Measurements from ENCODE around the gene WDR70.

The WDR70 gene

DNA sequence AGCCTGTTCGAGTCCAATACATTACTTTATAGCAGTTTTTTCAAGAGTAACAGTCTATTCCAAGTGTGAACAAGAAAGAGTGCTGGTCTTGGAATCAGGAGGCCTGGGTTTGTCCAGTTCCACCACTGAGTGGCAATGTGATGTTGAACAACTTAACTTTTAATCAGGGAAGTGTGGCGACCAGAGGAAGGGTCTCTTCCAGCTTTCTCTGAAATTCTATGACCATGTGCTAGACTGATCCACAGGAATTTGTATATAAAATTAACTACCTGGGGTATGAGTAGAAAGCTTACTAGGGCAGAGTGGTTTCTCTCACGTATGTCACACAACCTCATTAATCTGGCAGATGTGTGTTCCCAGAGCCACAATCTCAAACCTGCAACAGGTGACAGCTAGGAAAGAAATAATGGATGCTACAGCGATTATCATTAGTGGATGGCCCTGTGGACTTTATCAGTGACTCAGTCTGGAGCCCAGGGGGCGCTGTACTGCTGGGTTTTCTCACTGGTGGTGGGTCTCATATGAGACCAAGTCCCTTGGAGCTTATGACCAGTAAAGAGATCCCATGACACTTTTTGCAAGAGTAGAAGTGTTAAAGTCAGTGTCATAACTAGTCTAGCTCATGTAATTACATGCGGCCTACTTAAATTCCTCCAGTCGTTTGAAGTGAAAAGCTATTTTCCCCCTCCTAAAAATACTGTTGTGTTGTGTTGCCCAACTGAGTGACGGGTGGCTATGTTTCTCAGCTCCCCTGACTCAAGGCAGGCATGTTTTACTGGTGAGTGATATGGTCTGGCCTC, 344.2 kb downstream of the WDR70 start:
- DNase-seq (ENCODE audit: low read depth) = no peak

DNA sequence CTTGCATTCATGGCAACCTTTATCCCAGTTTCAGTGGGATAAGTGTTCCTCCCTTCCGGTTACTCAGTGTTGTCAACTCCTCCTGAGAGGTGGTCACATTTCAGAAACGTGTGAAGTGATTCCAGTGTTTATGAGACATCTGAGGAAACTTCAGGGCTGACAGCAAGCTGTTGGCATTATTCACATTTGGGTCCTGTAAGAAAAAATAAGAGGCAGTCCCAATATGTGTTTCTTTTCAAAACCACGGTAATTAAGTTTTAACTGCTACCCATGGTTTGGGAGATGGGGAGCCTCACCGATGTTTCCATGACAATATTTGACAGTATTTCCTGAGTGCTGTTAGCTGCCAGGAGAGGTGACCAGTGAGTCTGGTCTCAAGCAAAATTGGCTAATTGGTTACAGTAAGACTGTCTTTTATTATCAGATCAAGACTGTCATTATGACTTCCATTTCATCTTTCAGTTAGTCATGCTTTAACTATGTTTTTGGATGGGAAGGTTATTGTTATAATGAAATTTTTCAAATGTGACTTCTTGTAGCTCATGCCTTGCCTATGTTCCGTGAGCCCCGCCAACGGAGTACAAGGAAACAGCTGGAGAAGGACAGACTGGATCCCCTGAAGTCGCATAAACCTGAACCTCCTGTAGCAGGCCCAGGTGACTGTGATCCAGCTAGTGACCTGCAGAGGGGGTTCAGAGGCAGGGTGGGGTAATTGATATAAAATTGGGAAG, 345.4 kb downstream of the WDR70 start:
- no peak for DNase-seq (ENCODE audit: low read depth)

DNA sequence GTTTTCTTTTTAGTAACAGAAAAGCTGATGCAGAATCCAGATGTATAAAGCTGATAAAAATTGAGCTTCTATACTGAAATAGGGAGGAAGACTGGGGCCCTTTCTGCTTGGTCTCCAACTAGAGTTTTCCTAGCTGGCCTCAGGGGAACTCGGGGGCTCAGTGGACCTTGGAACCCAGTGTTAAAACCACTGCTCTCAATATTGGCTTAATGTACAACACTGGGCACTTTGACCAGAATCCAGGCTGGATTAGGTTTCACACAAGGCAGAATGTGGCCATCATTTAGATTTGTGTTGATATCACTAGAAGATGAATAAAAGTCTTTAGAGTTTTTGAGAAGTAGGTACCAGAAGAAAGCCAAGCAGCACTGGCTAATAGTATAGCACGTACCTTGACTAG, 346.1 kb downstream of the WDR70 start:
- no peak for DNase-seq (ENCODE audit: low read depth)

DNA sequence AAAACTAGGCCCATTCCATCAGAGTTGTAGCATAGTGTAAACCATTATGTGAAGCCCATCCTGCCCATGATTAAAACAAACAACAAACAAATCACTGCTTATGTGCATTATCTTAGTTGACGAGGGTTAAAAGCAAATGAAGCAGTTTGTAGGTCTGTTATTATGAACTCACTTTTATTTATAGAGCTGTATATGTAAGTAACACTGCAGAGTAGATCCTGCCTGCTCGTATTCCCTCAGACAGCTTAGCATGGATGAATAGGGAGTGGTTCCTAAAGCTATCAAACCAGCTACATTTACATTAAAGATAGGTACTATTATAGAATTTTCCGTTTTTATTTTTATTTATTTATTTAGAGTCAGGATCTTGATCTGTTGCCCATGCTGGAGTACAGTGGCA, 348.1 kb downstream of the WDR70 start:
- DNase-seq (ENCODE audit: low read depth) = no peak

DNA sequence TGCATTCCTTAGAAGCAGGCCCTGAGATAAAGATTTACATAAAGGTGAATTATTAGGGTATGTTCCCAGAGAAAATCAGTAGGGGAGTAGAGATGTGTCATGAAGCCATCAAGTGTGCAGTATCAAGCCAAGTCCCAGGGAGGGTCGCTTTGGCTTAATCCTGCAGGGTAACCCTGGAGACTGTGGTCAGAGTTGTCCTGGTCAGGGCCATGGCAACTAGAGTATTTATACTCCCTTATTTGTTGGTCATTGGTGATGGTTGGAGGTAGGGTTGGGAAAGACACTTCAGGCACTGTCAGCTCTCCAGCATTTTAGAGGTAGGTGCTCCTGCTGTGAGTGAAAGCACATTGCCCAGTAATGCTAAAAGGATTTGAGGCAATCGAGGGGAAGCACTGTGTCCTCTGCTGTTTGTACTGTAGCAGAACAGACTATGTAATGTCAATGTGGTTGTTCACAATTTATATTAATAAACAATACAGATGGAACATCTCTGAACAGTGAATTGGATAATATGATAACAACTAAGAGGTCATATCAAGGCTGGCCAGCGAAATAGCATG, 351.9 kb downstream of the WDR70 start:
- DNase-seq (ENCODE audit: low read depth) = no peak

DNA sequence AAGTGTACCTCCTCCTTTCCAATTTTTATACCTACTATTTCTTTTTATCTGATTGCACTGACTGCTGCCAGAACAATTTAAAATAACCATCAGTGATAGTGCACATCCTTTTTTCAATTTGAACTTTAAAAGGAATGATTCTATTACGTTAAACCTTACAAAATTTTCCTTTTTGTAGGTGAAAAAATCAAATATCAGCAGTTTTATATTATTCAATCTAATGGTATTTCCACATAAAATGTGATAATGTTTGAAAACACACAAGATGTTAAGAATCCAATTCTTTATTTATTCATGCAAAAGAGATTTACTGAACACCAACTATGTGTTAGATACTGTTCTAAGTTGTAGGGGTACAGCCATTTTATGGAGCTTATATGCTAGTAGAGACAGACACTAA, 355.0 kb downstream of the WDR70 start:
- no peak for DNase-seq (ENCODE audit: low read depth)

DNA sequence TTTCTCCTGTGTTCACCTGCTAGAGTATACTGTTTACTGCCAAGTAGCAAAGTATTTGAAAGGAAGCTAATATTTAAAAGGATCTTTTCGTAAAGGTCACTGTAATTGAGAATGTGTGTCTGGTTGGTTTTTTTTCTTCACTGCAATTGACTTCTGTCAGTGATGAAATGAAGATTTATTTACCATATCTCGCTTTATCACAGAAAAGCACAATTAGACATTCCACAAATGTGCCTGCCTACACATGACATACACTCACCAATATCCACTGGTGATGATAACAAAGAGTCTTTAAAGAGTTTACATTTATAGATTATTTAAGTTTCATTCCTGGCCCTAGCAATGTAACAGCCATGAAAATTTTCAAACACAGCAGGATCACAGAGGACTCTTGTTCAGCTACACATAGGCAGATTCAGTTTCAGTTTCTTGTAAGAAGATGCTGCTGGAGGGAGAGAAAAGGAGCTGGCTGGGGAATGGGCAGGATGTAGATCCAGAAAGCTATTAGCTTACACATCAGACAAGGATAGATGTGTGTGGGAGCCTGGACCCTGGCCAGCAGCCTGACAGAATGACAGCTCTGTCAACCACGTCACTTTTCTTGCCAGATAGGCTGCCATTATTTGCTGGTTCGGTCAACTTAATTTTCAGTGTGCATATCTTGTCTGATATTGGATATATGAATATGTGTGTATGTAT, 356.7 kb downstream of the WDR70 start:
- DNase-seq (ENCODE audit: low read depth) = no peak

DNA sequence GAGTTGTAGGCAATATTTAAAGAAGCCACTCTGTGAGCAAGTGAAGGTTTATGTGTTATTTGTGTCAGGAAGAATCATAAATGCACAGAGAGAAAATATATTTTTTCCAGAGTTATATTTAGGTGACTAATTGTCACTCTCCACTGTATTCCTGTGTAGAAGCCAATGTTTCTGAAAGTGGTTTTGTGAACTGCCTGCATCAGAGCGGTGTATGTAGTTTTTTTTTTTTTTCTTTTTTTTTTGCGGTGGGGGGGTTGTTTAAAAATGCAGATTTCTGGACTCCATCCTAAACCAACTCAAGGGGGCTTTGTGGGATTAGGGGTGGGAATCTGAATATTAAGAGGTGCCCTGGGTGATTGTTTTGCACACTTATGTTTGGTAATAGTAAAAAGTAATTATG, 357.3 kb downstream of the WDR70 start:
- no peak for DNase-seq (ENCODE audit: low read depth)

DNA sequence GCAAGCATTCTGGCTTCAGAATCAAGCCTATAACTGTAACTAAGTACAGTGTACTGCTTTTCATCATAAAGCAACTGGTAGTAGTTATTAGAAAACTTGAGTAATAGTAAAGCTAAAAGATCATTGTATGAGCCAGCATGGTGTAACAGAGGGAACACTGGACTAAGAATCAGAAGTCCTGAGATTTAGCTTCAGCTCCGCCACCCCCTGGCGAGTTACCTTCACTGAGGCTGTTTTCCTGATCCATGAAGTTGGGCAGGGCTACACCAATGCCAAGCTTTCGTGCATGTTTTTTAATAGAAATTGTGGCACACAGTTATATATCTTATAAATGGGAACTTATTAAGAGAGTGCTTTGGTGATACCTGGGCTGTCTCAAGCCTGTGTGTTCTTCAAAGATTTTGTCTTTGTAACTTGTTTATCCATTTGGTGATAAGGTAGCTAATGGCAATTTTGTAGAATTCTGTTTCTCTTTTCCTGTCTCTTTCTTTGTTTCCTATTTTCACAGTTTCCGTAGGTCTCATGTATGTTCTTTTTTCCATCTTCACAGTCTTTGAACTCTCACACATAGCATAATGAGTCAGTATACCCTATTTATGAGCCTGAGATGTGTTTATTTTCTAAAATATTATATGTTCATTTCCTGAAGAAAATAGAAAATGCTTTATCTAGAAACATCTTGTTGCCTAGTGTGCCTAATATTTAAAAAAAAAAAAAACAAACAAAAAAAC, 358.4 kb downstream of the WDR70 start:
- no peak for DNase-seq (ENCODE audit: low read depth)

DNA sequence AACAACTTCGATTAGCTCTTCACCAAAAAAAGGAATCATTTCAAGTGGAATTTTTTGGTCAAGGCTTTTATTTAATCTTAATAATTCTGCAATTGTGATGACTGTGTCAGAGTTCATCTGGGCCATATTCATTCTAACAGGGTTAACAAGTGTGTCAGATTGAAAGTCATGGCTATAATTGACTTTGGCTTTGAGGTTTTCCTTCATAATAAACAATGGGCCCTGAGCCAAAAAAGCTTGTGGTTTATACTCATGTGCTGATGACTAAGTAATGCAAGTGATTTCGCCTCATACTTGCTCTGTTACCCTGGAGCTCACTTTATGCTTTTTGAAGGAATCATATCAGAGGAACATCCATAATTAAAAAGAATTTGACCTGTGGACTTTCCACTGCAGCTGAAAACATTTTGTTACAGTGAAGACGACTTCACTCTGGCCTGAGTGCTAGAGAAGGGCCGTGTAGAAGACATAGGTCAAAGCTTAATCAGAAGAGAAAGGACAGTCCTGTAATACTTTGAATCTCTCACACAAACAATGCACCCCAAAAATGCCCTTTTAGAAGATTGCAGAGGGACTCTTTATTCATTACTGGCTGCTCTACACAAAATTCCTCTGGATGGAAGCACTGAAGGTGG, 359.1 kb downstream of the WDR70 start:
- peak; percentile 94 for DNase-seq (ENCODE audit: low read depth)

DNA sequence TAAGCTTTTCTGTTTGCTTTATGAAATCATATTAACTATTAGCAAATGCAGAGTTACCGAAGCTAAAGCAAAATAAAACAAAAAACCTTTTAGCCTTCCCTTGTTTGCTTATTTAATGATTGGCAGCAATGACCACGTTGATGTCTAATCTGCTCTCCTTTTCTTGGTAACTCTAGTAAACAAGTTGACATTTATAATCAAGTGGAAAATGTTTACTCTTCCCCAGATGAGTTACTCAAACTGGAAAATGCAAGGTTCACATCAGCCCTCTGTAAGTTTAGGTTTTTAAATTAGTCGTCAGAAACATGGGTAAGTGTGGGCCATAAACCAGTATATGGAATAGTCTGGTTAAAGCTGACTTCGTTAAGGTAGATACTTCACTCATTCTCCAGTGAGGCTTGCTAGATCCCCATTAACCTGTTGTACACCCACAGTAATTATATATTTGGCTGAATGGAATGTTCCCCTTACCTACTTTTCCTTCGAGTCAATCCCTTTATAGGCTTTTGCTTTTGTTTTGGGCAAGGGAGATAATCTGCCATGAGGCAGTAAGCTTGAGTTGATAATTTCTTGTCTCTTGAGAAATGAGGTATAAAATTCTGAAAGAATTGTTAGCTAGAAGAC, 359.9 kb downstream of the WDR70 start:
- no peak for DNase-seq (ENCODE audit: low read depth)

DNA sequence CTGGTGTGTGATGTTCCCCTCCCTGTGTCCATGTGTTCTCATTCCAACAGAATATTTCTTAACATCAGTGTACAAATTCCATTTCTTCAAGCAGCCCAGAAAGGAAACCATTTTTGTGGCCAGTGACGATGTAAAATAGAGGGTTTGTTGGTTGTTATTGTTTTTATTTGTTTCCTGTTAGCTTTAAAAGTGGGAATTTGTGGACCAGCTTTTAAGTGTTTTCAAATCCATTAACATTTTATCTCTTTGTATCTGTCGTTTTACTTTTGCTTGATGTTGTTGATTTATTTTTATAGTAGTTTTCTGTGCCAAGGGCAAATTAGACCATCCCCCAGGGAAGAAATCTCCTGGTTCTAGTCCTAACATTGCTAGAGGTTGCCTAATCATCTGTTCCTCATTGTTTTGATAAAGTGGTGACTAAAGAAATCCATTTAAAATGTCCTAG, 360.7 kb downstream of the WDR70 start:
- peak; percentile 72 for DNase-seq (ENCODE audit: low read depth)

DNA sequence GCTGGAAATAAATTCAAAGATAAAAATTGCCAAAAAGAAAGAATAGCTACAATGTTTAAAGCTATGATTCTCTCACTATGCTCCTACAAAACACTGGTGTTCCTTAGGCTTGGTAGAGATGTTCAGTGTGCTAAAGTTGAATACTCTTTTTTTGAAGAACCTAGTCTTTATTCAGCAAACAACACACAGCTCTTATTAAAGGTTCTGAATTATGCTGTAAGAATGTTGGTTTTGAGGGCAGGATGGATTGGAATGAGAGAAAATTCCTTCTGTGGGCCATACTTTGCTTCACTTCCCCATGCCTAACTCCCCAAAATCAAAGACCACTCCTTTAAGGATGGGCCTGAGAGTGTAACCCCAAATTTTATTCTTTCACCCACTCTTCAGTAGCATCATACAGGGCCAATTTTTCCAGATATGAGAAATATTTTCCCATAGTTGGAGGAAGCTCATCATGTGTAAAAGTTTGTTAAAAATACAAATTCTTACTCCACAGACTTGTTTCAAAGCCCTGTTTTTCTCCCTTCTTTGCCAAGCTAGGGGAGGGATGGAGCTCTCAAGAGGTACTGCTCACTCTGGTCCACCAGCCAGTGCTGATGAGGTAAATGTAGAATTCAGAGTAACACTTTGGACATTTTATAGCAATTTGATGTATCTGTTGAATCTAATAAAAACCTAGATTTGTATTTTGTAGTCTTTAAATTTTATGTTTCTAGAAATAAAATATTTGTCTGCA, 361.4 kb downstream of the WDR70 start:
- no peak for DNase-seq (ENCODE audit: low read depth)

DNA sequence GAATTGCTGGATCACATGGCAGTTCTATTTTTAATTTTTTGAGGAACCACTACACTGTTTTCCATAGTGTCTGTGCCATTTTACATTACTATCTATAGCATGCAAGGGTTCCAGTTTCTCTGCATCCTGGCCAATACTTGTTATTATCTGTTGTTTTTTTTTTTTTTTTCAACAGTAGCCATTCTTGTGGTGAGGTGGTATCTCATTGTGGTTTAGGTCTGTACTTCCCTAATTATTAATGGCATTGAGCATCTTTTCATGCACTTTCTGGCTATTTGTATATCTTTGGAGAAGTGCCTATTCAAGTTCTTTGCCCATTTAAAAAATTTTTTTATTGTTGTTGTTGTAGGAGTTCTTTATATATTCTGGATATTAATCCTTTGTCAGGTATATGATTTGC, 363.0 kb downstream of the WDR70 start:
- DNase-seq (ENCODE audit: low read depth) = no peak

DNA sequence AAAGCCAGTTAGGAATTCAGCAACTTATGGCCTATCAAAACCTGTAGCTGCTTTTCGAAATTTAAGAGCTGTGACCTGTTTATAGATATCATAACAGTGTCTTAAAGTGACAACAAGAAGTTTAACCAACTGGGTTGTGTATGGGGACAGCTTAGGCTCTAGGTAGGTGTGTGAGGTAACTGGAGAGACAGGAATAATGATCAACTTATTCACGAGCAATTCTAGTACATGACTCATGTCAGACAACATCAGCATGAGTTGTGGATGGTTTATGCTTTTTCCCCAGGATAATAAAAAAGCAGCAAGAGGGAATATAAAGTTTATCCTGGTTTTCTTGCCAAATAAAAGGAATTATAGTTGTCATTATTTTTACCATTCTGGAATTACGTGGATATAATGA, 372.1 kb downstream of the WDR70 start:
- DNase-seq (ENCODE audit: low read depth) = no peak

DNA sequence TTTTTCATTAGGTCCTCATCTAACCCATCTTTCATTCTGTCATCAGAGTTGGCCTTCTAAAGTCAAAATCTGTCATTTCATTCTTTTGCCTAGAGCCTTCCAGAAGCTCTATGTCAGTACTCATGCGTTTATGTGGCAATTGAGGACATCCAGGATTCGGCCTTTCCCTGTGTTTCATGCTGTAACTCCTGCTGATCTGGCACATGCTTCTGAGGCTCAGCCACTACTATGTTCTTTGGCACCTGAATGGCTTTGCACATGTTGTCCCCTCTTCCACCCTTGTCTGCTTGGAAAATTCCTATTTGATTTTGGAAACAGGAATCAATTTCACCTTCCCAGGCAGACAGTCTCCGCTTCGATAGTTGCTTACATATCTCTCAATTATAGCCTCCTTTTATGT, 375.9 kb downstream of the WDR70 start:
- DNase-seq (ENCODE audit: low read depth) = no peak

DNA sequence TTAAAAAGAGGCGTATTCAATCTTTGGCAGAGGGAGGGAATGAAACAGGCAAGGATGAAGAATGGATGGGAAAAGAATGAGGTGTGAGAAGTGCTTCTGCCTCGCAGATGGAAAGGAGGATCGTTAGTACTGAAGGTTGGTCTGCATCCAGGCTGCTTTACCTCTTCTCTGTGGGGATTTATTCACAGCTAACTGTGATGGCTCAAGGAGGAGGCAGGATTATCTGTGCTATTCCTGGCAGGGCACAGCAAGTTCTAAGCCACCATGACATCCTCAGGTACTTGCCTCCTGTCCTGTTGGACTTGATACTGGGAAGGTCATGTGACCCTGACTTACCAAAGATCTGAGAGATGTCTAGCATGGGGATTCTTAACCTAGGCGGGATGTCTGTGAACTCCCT, 376.5 kb downstream of the WDR70 start:
- no peak for DNase-seq (ENCODE audit: low read depth)

DNA sequence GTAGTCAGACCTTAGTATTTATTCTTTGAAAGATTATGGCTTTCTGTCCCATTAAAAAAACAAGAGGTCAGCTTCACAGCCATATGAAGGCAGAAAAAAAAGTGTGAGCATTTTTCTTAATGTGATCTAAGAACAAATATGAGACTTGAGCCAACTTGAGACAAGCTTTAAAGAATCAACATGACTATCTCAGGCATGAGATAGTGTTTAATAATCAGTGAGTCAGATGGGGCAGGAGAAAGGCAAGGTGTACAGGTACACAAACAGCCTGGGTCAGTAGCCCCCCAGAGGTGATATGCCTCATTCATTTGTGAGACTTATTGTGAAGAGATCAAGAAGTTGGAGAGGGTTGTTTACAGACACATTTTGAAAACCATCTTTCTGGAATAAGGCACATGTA, 377.1 kb downstream of the WDR70 start:
- DNase-seq (ENCODE audit: low read depth) = no peak

DNA sequence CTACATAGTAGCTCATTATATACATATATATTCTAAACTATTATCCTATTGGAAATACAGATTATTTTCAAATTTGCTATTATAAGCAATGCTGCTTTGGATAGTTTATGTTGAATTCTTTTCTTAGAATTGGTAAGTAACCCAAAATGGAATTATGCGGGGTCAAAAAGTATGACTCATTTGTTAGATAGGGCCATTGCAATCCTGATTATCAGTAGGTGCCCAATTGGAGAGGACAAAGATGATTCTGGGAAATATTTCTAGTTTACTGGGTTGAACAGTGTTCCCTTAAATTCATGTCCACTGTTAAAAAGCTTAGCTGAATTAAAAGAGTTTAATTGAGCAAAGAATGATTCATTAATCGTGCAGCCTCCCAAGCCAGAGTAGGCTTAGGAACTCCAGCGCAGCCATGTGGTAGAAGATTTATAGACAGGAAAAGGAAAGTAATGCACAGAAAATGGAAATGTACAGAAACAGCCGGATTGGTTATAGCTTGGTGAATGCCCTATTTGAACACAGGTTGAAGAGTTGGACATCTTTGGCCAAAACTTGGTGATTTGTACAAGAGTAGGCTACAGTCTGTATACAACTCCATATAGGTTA, 379.0 kb downstream of the WDR70 start:
- DNase-seq (ENCODE audit: low read depth) = no peak

DNA sequence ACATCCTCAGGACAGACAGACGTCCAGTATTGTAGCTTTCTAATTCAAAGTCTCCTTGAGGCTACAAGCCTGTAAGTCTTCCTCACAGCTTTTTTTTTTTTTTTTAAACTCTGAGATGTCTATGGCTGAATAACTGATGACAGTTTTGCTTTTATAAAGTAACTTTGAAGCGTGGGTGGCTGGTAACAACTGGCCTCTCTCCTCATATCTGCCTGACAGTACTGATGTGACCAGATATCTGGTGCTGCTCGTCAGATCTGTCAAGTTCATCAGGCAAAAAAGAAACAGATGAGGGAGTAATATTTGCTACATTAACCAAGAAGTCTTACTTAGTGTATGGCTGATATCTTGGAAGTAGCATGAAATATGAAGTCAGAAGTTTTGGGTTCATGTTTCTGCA, 388.1 kb downstream of the WDR70 start:
- DNase-seq (ENCODE audit: low read depth) = no peak
